ENCODE data around the gene TAAR2.

GRCh38 chr6:132671295-132671694 is 47.2 kb upstream of the TAAR2 start:
- TF ChIP-seq CTCF (optimal IDR thresholded peaks at IDR 0.05 in 1 of 3, IDR thresholded peaks at IDR 0.05 in 1 of 3, conservative IDR thresholded peaks at IDR 0.05 in 1 of 3; ENCODE audit: extremely low read depth in 1 of 3, insufficient read depth in 2 of 3, low read length in 3 of 3), result no peak
- no peak for TF ChIP-seq EZH2 (IDR thresholded peaks at IDR 0.05; ENCODE audit: low read length)

All from keratinocyte (primary cell).